ENCODE results near the gene COA7. TPM values are rescaled to one million over a fixed set of nuclear protein-coding genes. Genes with fewer than 3 reads are reported as not detected.

COA7 gene
- total RNA-seq, 2 donors from 2014 or later, result 23.5 to 29.9 TPM

DNA sequence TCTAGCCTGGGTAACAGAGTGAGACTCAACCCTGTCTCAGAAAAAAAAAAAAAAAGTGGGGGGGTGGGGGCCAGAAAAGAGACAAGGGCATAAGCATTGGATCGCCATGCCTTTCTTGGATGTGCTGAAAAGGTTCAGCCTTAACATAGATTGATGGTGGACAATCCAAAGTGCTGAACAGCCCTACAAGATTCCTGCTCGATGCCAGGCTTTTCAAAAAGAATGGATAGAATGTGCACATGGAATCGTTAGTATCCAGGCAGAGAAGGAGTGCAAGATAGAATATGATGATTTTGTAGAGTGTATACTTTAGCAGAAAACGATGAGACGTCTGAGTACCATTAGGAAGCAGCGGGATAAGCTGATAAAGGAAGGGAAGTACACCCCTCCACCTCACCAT lies 10.9 kb upstream of the COA7 start:
- Histone ChIP-seq H3K27ac (ENCODE audit: low read depth, low read length) (no peak overlapping the region), H3K9ac (ENCODE audit: extremely low read depth, low read length, poor library complexity, severe bottlenecking) (no peak overlapping the region), H3K9me3 (ENCODE audit: control insufficient read depth, low read length) (no peaks in the 10 kb centered on the region), H3K27me3 (ENCODE audit: control insufficient read depth, insufficient read depth, low read length, poor library complexity, severe bottlenecking) (no peaks in the 10 kb centered on the region), H3K36me3 (ENCODE audit: control insufficient read depth, insufficient read depth, low read length) (no peaks in the 10 kb centered on the region), H3K4me3 (ENCODE audit: low read length) (no peak overlapping the region), H3K4me1 (ENCODE audit: control insufficient read depth, insufficient read depth, low read length) (no peaks in the 10 kb centered on the region)
- H3K4me1 Mint-ChIP-seq, result no peaks in the 10 kb centered on the region
- H3K4me3 Mint-ChIP-seq, result no peak overlapping the region
- TF ChIP-seq, protein P1, sequence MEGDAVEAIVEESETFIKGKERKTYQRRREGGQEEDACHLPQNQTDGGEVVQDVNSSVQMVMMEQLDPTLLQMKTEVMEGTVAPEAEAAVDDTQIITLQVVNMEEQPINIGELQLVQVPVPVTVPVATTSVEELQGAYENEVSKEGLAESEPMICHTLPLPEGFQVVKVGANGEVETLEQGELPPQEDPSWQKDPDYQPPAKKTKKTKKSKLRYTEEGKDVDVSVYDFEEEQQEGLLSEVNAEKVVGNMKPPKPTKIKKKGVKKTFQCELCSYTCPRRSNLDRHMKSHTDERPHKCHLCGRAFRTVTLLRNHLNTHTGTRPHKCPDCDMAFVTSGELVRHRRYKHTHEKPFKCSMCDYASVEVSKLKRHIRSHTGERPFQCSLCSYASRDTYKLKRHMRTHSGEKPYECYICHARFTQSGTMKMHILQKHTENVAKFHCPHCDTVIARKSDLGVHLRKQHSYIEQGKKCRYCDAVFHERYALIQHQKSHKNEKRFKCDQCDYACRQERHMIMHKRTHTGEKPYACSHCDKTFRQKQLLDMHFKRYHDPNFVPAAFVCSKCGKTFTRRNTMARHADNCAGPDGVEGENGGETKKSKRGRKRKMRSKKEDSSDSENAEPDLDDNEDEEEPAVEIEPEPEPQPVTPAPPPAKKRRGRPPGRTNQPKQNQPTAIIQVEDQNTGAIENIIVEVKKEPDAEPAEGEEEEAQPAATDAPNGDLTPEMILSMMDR (conservative IDR thresholded peaks at IDR 0.05), result no peak
- no peak for DNase-seq
- WGBS, 2 experiments (ENCODE audit: insufficient coverage in 1 of 2, insufficient read length in 1 of 2), result 91 to 100% methylated on average over 3 to 6 of the region's 6 CpGs
- H3K27ac Mint-ChIP-seq, result no peak overlapping the region
- peaks cover 6% of the 10 kb centered on the region for H3K27me3 Mint-ChIP-seq (ENCODE audit: insufficient read depth)
- H3K9me3 Mint-ChIP-seq, result no peaks in the 10 kb centered on the region
- no peaks in the 10 kb centered on the region for H3K36me3 Mint-ChIP-seq (ENCODE audit: low read depth)

DNA sequence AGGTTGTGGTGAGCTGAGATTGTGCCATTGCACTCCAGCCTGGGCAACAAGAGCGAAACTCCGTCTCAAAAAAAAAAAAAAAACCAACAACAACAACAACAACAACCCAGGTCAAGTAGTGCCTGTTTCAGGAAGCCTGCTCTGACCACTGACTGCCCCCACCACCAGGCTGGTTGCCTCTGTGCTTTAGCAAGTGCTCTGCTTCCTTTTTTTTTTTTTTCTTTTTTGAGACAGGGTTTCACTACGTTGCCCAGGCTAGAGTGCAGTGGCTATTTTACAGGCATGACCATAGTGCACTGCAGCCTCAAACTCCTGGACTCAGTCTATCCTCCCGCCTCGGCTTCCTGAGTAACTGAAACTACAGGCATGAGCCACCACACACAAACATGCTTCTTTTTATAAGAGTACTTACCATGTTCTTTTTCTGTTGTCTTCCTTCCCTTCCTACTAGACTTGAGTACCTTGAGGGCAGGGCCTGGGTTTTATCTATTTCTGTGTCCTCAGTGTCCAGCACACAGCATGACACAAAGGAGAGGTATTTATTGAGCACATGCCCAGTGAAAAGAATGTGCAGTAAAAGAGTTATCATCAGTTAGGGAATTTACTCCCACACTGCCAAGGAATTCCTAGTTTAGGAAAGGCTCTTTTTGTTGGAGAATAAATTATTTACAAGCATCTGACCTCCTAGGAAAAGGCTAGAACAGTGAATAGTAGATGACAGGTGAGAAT lies 9.9 kb upstream of the COA7 start:
- no peak overlapping the region for H3K4me3 ChIP-seq (ENCODE audit: low read length)
- Mint-ChIP-seq H3K9me3 (no peaks in the 10 kb centered on the region), H3K27ac (no peak overlapping the region), H3K36me3 (ENCODE audit: low read depth) (no peaks in the 10 kb centered on the region), H3K4me1 (no peaks in the 10 kb centered on the region), H3K27me3 (ENCODE audit: insufficient read depth) (peaks cover 9% of the 10 kb centered on the region), H3K4me3 (no peak overlapping the region)
- H3K9me3 ChIP-seq (ENCODE audit: control insufficient read depth, low read length), result no peaks in the 10 kb centered on the region
- DNase-seq, result no peak
- H3K4me1 ChIP-seq (ENCODE audit: control insufficient read depth, insufficient read depth, low read length), result no peaks in the 10 kb centered on the region
- H3K36me3 ChIP-seq (ENCODE audit: control insufficient read depth, insufficient read depth, low read length), result no peaks in the 10 kb centered on the region
- H3K27ac ChIP-seq (ENCODE audit: low read depth, low read length), result no peak overlapping the region
- no peak overlapping the region for H3K9ac ChIP-seq (ENCODE audit: extremely low read depth, low read length, poor library complexity, severe bottlenecking)
- 89 to 94% methylated on average over 3 to 5 of the region's 5 CpGs for WGBS, 2 experiments (ENCODE audit: insufficient coverage in 1 of 2, insufficient read length in 1 of 2)
- TF ChIP-seq, protein P1 (conservative IDR thresholded peaks at IDR 0.05), result no peak
- H3K27me3 ChIP-seq (ENCODE audit: control insufficient read depth, insufficient read depth, low read length, poor library complexity, severe bottlenecking), result no peaks in the 10 kb centered on the region

DNA sequence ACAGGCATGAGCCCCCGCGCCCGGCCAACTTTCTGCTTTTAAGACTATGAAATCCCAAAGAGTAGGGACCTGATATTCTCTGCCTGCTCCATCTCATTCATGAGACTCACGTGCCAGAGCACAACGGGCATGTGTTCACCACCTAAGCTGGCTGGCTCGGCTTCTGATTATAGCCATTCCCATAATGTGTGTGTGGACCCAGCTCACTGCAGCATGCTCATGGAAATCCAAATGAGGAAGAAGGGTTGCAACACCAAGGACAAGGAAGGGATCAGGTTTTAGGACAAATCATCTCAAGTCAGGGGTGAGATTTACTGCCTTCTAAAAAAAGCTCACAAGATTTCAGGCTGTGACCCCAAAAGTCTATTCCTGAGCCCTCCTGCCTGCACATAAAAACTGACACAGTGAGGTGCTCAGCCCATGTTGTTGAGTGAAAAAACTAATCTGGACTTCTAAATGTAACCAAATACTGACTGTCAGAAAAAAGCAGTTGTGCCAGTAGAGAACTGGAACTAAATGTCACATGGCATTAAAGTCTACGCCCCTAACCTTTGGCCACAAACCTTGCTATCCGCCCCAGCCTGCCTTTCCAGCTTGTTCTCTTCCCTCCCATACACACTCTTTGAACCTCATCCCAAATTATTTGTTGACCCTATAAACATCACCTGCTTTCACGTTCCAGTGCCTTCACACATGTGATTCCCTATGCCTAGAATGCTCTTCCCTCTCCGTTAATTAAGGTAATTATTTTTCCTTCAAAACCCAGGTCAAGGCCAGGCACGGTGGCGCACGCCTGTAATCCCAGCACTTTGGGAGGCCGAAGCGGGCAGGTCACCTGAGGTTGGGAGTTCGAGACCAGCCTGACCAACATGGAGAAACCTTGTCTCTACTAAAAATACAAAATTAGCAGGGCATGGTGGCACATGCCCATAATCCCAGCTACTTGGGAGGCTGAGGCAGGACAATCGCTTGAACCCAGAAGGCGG lies 9.1 kb upstream of the COA7 start:
- TF ChIP-seq, protein P1 (conservative IDR thresholded peaks at IDR 0.05), result no peak
- 88 to 95% methylated on average over 16 to 18 of the region's 18 CpGs for WGBS, 2 experiments (ENCODE audit: insufficient coverage in 1 of 2, insufficient read length in 1 of 2)
- H3K27ac ChIP-seq (ENCODE audit: low read depth, low read length), result no peak overlapping the region
- DNase-seq, result no peak
- H3K9ac ChIP-seq (ENCODE audit: extremely low read depth, low read length, poor library complexity, severe bottlenecking), result no peak overlapping the region
- H3K4me1 ChIP-seq (ENCODE audit: control insufficient read depth, insufficient read depth, low read length), result no peaks in the 10 kb centered on the region
- Mint-ChIP-seq H3K4me1 (peaks cover 2% of the 10 kb centered on the region), H3K36me3 (ENCODE audit: low read depth) (no peaks in the 10 kb centered on the region), H3K27ac (no peak overlapping the region), H3K27me3 (ENCODE audit: insufficient read depth) (peaks cover 8% of the 10 kb centered on the region), H3K4me3 (no peak overlapping the region), H3K9me3 (no peaks in the 10 kb centered on the region)
- no peaks in the 10 kb centered on the region for H3K36me3 ChIP-seq (ENCODE audit: control insufficient read depth, insufficient read depth, low read length)
- no peaks in the 10 kb centered on the region for H3K9me3 ChIP-seq (ENCODE audit: control insufficient read depth, low read length)
- H3K4me3 ChIP-seq (ENCODE audit: low read length), result no peak overlapping the region
- H3K27me3 ChIP-seq (ENCODE audit: control insufficient read depth, insufficient read depth, low read length, poor library complexity, severe bottlenecking), result no peaks in the 10 kb centered on the region
